Esophagus (tissue), 2 donors: ENCODE results near the gene BCL2L2. TPM values are rescaled to one million over a fixed set of nuclear protein-coding genes. Genes with fewer than 3 reads are reported as not detected.

Experiments used
- H3K27ac ChIP-seq, 2 donors: one replicate each; pipeline ENCODE4 v1.5.1; 2013; ENCODE audit warnings: low read depth in 2 of 2, mild to moderate bottlenecking in 2 of 2, inconsistent platforms in 1 of 2, low read length in 1 of 2, moderate library complexity in 1 of 2
- H3K27me3 ChIP-seq, 2 donors: one replicate each; pipeline ENCODE4 v1.6.1; 2013; ENCODE audit warnings: low read length in 2 of 2, control low read depth in 1 of 2, mild to moderate bottlenecking in 1 of 2; ENCODE audit not compliant: insufficient read depth in 2 of 2, control insufficient read depth in 1 of 2
- H3K36me3 ChIP-seq, 2 donors: one replicate each; pipeline ENCODE4 v1.6.1; 2013; ENCODE audit warnings: low read length in 1 of 2; ENCODE audit not compliant: control insufficient read depth in 2 of 2, insufficient read depth in 2 of 2
- H3K4me1 ChIP-seq, 2 donors: one replicate each; pipeline ENCODE4 v1.6.1; 2013; ENCODE audit warnings: low read length in 1 of 2; ENCODE audit not compliant: control insufficient read depth in 2 of 2, insufficient read depth in 2 of 2
- H3K4me3 ChIP-seq, 2 donors: one replicate each; pipeline ENCODE4 v1.5.1; 2013; ENCODE audit warnings: low read length in 2 of 2, mild to moderate bottlenecking in 2 of 2, low read depth in 1 of 2, moderate library complexity in 1 of 2
- H3K9me3 ChIP-seq, 2 donors: one replicate each; pipeline ENCODE4 v1.6.1; 2013; ENCODE audit warnings: mild to moderate bottlenecking in 2 of 2, low read depth in 1 of 2, low read length in 1 of 2, moderate library complexity in 1 of 2; ENCODE audit not compliant: control insufficient read depth in 2 of 2, insufficient read depth in 1 of 2
- polyA plus RNA-seq, 2 donors: library from polyadenylated mRNA; stranded (reverse); fragments of 200-250 nt; gene quantifications; one replicate each; pipeline ENCODE4 v1.2.3, GENCODE V29; 2013
- donor health status: healthy with polysubstance abuse.
- donor health status: Bipolar disorder and iron deficiency.

The BCL2L2 gene
- polyA plus RNA-seq, 2 donors: 28.0 to 35.0 TPM

GRCh38 chr14:23361320-23361719, 54.7 kb downstream of the BCL2L2 start:
- Histone ChIP-seq H3K36me3 (peaks cover 0 to 26% of the 10 kb centered on the region in 2 donors), H3K9me3 (no peaks in the 10 kb centered on the region), H3K27ac (no peak overlapping the region), H3K27me3 (no peaks in the 10 kb centered on the region), H3K4me1 (peaks cover 5% of the 10 kb centered on the region in 2 donors), H3K4me3 (no peak overlapping the region)

Other genes starting within 250 kb of the BCL2L2 start
- gene CDH24, start 249.3 kb upstream of the BCL2L2 start, polyA plus RNA-seq: 1 to 10 TPM; 4.2 to 7.4 TPM
- 100 to 1,000 TPM in 1 of 2 donors, 10 to 100 TPM in 1; 70.5 to 136 TPM for gene ACIN1, start 211.7 kb upstream of the BCL2L2 start, polyA plus RNA-seq
- 10 to 100 TPM; 14.9 to 38.4 TPM for gene C14orf119, start 211.3 kb upstream of the BCL2L2 start, polyA plus RNA-seq
- under 1 TPM in 1 of 2 donors, not detected in 1; 0.01 TPM for gene CIROP, start 201.8 kb upstream of the BCL2L2 start, polyA plus RNA-seq
- gene CEBPE, start 187.6 kb upstream of the BCL2L2 start, polyA plus RNA-seq: under 1 TPM in 1 of 2 donors, not detected in 1; 0.02 TPM
- 10 to 100 TPM; 27.5 to 33.4 TPM for gene SLC7A8, start 123.2 kb upstream of the BCL2L2 start, polyA plus RNA-seq
- not detected for gene RNF212B, start 68.9 kb upstream of the BCL2L2 start, polyA plus RNA-seq
- 10 to 100 TPM in 1 of 2 donors, 1 to 10 TPM in 1; 8.0 to 16.1 TPM for gene HOMEZ, start 20.7 kb upstream of the BCL2L2 start, polyA plus RNA-seq
- 10 to 100 TPM in 1 of 2 donors, 1 to 10 TPM in 1; 5.2 to 12.7 TPM for gene PPP1R3E, start 4.0 kb upstream of the BCL2L2 start, polyA plus RNA-seq
- 100 to 1,000 TPM; 105 to 154 TPM for gene PABPN1, start 14.6 kb downstream of the BCL2L2 start, polyA plus RNA-seq
- 1 to 10 TPM; 4.7 to 8.3 TPM for gene SLC22A17, start 46.1 kb downstream of the BCL2L2 start, polyA plus RNA-seq
- gene EFS, start 58.3 kb downstream of the BCL2L2 start, polyA plus RNA-seq: 10 to 100 TPM; 23.1 to 35.9 TPM
- gene IL25, start 66.0 kb downstream of the BCL2L2 start, polyA plus RNA-seq: not detected
- under 1 TPM in 1 of 2 donors, not detected in 1; 0.21 TPM for gene CMTM5, start 70.2 kb downstream of the BCL2L2 start, polyA plus RNA-seq
- gene MYH6, start 101.4 kb downstream of the BCL2L2 start, polyA plus RNA-seq: under 1 TPM; 0.20 to 0.63 TPM
- gene MYH7, start 128.8 kb downstream of the BCL2L2 start, polyA plus RNA-seq: under 1 TPM; 0.08 to 0.12 TPM
- gene NGDN, start 162.9 kb downstream of the BCL2L2 start, polyA plus RNA-seq: 10 to 100 TPM; 20.7 to 38.3 TPM
- gene ZFHX2, start 244.9 kb downstream of the BCL2L2 start, polyA plus RNA-seq: under 1 TPM; 0.12 to 0.59 TPM
- 1 to 10 TPM; 7.8 to 8.3 TPM for gene THTPA, start 249.4 kb downstream of the BCL2L2 start, polyA plus RNA-seq